ENCODE results near the gene PEPD.

PEPD gene

DNA sequence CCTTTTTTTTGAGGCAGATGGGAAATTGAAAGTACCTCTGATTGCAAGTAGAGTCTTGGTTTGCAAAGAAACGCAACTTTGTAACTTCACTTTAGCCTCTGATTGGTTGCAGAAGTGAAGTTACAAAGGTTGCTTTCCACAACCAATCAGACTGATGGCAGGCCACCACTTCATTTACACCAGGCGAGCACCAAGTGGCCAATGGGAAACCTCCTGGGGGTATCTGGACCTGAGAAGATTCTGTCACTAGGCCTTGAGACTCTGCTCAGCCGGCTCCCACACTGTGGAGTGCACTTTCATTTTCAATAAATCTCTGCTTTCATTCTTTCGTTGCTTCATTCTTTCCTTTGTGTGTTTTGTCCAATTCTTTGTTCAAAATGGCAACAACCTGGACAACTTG is 19.1 kb downstream of the PEPD start:
- no peak for DNase-seq (ENCODE audit: low read depth)
- H3K4me3 ChIP-seq (ENCODE audit: low read length), result no peak overlapping the region
- TF ChIP-seq, protein P1, sequence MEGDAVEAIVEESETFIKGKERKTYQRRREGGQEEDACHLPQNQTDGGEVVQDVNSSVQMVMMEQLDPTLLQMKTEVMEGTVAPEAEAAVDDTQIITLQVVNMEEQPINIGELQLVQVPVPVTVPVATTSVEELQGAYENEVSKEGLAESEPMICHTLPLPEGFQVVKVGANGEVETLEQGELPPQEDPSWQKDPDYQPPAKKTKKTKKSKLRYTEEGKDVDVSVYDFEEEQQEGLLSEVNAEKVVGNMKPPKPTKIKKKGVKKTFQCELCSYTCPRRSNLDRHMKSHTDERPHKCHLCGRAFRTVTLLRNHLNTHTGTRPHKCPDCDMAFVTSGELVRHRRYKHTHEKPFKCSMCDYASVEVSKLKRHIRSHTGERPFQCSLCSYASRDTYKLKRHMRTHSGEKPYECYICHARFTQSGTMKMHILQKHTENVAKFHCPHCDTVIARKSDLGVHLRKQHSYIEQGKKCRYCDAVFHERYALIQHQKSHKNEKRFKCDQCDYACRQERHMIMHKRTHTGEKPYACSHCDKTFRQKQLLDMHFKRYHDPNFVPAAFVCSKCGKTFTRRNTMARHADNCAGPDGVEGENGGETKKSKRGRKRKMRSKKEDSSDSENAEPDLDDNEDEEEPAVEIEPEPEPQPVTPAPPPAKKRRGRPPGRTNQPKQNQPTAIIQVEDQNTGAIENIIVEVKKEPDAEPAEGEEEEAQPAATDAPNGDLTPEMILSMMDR (conservative IDR thresholded peaks at IDR 0.05; ENCODE audit: low read depth, low read length), result no peak

DNA sequence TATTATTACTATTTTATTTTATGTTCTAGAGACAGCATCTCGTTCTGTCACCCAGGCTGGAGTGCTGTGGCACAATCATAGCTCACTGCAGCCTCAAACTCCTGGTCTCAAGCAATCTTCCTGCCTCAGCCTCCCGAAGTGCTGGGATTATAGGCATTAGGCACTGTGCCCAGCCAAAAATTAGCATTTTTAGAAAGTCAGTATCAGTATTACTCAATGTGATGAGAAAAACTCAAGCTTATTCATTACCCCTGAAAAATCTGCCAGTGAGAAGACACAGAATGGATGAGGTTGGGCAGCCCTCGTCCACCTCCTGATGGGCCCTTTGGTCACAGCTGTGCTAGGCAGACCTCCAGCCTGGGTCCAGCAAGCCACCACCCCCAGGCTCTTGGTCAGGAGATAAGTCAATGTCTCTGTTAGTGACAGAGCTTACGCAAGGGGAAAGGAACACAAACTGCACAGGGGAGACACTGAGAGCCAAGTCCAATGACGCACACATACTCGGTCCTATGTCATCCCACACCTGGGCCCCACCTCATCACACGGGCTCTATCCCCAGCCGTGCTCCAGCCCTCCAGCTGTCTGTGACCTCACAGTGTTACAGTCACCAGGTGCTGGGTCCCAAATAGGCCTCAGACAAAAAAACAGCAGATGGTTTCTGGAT is 19.8 kb downstream of the PEPD start:
- H3K4me3 ChIP-seq (ENCODE audit: low read length), result no peak overlapping the region
- TF ChIP-seq, protein P1 (conservative IDR thresholded peaks at IDR 0.05; ENCODE audit: low read depth, low read length), result no peak
- no peak for DNase-seq (ENCODE audit: low read depth)

DNA sequence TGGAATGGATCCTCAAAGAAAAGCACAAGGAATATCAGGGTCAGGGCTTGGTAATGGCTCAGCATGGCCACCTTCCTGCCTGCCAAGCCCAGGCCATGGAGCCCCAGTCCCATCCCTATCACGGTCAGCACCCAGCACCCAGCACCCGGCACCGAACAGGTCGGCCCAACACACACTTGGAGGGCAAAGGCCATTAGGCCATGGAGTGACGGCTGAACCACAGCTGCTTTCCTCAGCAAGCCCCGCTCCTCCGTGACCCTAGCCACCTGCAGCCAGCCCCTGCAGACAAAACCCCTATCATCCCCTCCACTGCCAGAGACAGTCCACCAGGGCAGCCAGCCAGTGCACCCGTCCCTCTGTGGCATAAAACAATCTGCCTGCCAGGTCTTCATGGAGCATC is 20.6 kb downstream of the PEPD start:
- H3K4me3 ChIP-seq (ENCODE audit: low read length), result no peak overlapping the region
- no peak for DNase-seq (ENCODE audit: low read depth)
- TF ChIP-seq, protein P1 (conservative IDR thresholded peaks at IDR 0.05; ENCODE audit: low read depth, low read length), result no peak

DNA sequence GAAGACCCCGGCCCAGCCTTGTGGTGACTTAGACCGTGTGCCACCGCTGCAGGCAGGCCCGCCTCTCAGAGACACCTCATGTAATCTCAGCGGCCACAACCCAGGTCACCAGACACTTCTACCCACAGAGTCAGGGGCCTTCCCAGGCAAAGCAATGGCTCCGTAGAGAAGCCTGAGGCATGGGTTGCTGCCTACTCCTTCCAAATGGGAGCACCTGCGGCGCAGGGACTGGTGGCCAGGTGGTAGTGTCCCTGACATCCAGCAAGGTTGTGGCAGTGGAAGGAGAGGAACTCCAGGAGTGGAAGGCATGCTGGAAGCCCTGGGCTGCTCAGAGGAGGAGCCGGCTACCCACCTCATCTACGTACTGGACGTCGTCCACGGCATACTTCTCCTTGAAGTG is 21.0 kb downstream of the PEPD start:
- no peak for DNase-seq (ENCODE audit: low read depth)
- TF ChIP-seq, protein P1 (conservative IDR thresholded peaks at IDR 0.05; ENCODE audit: low read depth, low read length), result no peak
- no peak overlapping the region for H3K4me3 ChIP-seq (ENCODE audit: low read length)

DNA sequence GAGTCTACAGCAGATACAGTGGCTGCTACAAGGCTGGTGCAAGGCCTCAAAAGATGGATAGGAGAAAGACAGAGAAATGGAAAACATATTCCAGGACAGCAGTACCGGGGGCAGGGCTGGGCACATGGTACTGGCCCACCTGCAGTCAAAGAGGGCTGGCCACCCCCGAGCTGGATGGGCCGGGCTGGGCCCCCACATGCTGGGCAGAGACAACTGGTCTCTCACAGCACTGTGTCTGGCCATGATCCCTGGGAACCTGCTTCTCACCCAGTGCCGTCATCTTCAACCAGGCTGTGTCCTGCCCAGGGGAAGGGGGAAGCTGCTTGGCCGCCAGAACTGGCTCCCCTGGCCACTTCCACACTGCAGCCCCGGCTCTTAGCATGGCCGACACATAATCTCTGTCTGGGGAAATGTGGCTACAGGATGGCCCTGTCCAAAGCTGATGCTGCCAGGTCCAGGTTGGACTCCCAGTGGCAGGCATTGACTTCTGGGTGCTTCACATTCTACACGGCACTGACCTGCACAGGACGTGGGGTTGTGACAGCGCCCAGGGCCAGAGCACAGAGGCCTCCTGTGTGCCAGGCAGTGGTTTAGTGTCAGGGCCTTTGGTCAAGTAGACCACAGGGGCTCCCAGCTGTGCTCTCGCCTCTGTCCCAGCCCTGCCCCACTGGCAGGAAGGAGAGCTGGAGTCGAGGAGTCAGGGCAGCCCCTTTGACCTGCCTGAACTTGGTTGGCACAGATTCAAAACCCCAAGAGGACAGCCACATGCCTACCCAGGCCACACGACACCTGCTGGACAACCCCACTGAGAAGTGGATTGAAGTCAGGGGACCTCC is 21.7 kb downstream of the PEPD start:
- H3K4me3 ChIP-seq (ENCODE audit: low read length), result no peak overlapping the region
- TF ChIP-seq, protein P1 (conservative IDR thresholded peaks at IDR 0.05; ENCODE audit: low read depth, low read length), result no peak
- DNase-seq (ENCODE audit: low read depth), result no peak

DNA sequence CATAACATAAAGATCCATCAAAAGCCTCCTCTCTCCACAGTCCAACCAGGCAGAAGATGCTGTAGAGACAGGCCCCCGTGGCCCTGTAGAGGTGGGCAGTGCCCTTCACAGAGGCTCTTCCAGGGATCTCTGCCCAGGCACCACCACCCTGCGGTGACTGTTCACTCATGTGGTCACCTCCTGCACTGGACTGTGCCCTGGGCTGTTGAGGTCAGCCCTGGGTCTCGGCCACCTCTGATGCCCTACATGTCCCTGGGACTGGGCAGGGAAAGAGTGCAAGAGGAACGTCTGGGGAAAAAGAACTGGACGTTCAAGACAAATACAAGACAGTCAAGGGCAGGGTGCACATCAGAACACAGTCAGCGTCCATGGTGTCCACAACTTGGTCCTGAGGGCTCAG is 22.3 kb downstream of the PEPD start:
- H3K4me3 ChIP-seq (ENCODE audit: low read length), result no peak overlapping the region
- no peak for DNase-seq (ENCODE audit: low read depth)
- TF ChIP-seq, protein P1 (conservative IDR thresholded peaks at IDR 0.05; ENCODE audit: low read depth, low read length), result no peak
